GM19324 (cell line): Measurements from ENCODE around the gene EYA2.
"Not testable (repeated sequence)": the region's sequence is repeated elsewhere in the genome, so short reads cannot be mapped to it uniquely, and the experiment has no call there.

Experiments
- ATAC-seq: cut with Tn5 transposase; IDR thresholded peaks from one replicate; pipeline ENCODE4 v1.9.1; 2021; ENCODE audit warnings: mild to moderate bottlenecking, moderate library complexity; ENCODE audit not compliant: unreplicated experiment, low FRiP score

The EYA2 gene

GRCh38 chr20:46929902-46930301 is 35.3 kb downstream of the EYA2 start:
- ATAC-seq = no peak

- ATAC-seq = no peak
Observed at GRCh38 chr20:46930640-46931339, 36.1 kb downstream of the EYA2 start.

DNA sequence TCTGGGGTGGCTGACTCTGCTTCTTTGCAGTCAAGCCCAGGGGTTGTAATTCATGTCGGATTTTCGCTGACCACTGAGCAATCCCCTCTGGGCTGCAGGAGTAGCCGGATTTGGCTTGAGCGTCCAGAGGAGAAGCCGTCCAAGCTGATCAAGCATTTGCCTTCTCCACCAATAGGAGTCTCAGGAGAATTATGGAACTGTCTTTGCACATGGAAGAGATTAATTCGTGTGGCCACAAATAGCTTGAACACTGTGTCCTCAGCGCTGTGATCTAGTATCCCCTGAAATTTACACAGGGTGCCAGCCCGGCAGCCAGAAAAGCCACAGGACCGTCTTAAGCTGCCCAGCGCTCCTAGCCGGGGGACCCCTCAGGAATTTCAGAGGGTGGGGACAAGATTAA is 37.1 kb downstream of the EYA2 start:
- ATAC-seq = no peak

GRCh38 chr20:46932439-46932838 is 37.8 kb downstream of the EYA2 start:
- ATAC-seq = not testable (repeated sequence)

DNA sequence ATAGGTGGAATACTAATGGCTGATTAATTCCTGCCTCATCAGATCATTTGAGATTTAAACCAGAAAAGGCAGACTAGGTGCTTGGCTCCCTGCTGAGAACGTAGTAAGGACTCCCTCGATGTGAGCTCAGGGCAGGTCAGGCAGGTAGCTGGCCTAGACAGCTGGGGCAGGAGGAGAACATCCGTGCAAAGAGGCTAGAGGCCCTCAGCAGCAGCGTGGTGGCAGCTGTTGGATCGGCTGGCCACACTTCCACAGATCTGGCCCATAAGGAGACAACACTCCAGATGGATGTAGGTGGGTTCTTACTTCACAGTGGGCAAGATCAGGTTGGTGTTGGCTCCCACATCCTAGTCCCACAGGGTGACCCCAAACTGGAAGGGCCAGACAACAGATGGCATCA is 38.5 kb downstream of the EYA2 start:
- ATAC-seq = no peak

DNA sequence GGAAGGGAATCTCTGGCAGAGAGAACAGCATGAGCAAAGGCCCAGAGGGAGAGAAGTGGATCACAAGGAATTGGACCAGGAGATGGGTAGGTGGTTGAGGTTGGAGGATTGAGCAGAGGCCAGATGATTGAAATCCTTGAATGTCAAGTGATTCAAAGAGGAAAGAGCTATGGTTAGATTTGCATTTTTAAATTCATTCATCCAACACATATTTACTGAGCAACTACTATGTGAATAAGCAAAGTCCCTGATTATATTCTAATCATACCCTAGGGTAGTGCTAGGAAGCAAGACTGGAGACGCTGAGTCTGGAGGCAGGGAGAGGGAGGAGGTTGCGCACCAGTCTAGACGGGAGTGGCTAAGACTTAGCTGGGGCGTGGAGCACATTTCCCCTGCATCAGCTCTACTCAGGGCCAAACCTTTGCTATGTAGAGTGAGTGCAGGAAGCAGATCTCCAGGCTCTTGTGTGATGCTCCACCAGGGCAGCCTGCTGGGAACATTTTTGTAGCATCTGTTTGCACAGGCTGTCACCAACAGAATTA is 40.2 kb downstream of the EYA2 start:
- no peak for ATAC-seq

DNA sequence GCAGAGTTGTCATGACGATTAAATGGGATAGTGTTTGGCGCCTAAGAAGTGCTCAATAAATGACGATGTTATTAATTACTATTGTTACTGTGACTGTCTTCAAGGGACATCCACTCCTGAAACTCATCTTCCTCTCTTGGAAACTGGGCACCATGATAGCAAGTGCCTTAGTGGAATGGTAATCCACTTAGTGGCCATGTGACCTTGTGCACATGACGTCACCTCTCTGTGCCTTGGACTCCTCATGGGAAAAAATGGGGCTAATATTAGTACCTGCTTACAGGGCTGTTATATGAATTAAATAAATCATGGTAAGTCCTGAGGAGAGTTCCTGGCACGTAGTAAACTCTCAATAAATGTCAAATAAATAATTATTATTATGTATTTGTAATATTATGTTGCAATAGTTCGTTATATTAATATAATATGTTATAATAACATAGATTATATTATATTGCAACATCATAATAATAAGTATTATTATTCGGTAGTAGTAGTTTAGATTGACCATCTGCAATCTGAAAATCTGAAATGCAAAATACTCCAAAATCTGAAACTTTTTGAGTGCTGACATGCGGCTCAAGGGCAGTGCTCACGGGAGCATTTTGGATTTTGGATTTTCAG is 40.9 kb downstream of the EYA2 start:
- ATAC-seq = no peak

- ATAC-seq = no peak
Observed at GRCh38 chr20:46936415-46937156, 41.9 kb downstream of the EYA2 start.

- no peak for ATAC-seq
Observed at GRCh38 chr20:46937157-46937523, 42.5 kb downstream of the EYA2 start.

GRCh38 chr20:46937533-46938226 is 43.0 kb downstream of the EYA2 start:
- ATAC-seq = no peak

GRCh38 chr20:46938434-46938833 is 43.8 kb downstream of the EYA2 start:
- no peak for ATAC-seq

DNA sequence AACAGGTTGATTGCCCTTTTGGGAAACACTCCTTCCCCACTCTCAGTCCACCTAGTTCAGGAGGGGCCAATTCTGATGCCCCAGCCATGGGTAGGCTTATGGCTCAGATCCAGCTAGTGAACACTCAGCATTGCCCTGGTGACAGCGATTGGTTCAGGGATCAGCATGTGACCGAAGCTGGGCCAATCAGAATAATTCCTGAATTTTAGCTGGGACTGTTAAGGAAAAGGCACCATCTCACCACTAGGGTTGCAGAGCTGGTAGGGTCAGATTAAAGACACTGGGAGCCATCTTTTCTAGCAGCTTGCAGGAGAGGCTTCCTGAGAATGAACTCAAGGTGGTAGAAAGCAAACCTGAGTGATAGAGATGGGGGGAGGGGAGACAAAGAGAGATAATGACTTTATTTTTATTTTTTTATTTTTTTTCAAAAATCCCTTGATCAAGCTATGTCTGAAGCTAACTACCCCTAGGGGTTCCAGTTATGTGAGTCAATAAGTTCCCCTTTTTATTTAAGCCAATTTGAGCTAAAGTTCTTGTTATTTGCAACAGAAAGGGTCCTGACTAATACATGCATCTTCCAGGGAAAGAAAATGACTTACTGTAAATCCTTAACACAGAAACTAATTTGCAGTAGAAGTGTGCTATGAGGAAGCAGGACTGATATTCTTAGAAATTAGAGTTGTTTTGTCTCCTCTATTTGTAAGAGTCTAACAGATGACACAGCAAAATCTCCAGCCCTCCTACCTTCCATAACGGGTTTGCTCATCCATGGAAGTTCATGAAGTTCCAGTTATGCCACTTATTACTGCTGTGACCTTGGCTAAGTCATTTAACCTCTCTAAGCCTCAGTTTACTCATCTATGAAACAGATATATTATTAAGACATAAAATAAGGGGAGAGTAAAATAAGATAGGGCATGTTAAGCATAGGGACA is 44.7 kb downstream of the EYA2 start:
- ATAC-seq = no peak

DNA sequence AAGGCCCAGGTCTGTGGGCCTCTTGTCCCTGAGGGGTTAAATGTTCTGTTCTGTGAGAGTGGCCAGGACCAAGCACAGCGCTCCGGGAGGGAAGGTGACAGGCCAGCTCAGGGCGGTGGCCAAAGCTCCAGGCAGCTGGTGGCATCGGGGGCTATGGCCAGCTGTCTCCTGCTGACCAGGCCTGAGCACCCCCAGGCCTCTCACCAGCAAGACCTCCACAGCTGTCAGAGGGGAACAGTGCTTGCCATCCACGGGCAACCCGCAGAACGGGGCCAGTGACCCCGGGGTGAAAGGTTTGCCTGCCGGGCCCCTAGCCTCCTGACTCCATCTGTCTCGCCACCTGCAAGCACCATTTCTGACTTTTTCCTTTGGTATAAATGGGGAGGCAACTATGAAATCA is 46.0 kb downstream of the EYA2 start:
- ATAC-seq = no peak

GRCh38 chr20:46941404-46941803 is 46.8 kb downstream of the EYA2 start:
- no peak for ATAC-seq

GRCh38 chr20:46943861-46944591 is 49.4 kb downstream of the EYA2 start:
- no peak for ATAC-seq

DNA sequence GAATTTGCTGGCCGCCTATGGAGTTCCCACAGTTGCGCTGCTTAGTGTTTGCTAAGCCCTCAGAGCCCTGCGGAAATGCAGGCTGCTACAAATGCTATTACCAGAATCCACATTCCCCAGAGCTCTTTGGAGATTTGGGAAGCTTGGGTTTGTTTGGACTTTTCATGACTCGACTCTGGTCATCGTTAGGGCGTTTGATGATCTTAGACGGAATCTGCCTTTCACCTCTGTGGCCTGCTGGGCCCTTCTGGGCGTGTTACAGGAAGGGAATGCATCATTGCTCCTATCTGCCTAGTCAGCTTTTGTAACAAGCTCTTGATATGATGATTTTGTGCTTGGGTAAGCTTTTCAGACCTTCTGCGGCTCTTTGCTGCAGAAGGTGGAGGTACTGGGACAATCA is 50.8 kb downstream of the EYA2 start:
- no peak for ATAC-seq

GRCh38 chr20:46946181-46946624 is 51.6 kb downstream of the EYA2 start:
- ATAC-seq = no peak

- ATAC-seq = no peak
Observed at GRCh38 chr20:46946796-46947195, 52.2 kb downstream of the EYA2 start.

- ATAC-seq = no peak
Observed at GRCh38 chr20:46948081-46948480, 53.4 kb downstream of the EYA2 start.
